GM18519 (cell line): Measurements from ENCODE around the gene AOX1.
"Not testable (repeated sequence)": the region's sequence is repeated elsewhere in the genome, so short reads cannot be mapped to it uniquely, and the experiment has no call there.

Source experiments
- ATAC-seq: cut with Tn5 transposase; IDR thresholded peaks from one replicate; pipeline ENCODE4 v1.9.1; 2021; ENCODE audit warnings: mild to moderate bottlenecking, moderate library complexity; ENCODE audit not compliant: unreplicated experiment, low FRiP score

Gene AOX1

DNA sequence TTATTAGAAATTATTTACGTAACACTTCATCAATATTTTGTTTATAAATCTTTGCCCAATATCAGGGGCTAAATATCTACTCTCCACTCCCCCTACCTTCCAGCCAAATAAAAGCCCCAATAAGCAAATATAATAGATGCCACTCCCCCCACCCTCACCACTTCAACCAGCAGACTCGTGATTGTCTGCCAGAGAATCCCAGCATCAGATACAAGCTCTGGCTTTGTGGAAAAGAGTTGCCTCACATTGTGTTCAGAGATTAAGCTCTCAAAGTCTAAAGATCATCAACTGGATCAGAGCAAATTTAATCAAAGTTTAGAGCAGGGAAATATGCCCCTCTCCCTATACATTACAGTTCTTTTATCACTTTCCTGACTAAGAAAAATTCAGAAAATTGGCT lies 39.5 kb downstream of the AOX1 start:
- no peak for ATAC-seq

DNA sequence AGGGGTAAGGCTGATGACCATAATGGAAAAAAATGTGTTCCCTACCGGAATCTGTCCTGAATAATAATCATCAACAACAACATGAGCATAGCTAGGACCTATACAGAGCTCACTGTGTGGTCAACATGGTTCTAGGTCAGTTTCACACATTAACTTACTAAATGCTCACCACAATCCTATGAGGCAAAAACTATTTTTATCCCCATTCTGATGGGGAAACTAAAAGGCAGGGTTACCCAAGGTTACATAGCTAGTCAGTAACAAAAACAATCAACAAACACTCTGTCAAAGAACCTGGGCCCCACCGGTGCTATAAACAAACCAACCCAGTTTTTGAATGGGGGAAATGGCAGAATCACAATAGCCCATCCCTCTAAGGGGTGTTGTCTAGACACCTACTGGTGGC lies 40.1 kb downstream of the AOX1 start:
- ATAC-seq: no peak

DNA sequence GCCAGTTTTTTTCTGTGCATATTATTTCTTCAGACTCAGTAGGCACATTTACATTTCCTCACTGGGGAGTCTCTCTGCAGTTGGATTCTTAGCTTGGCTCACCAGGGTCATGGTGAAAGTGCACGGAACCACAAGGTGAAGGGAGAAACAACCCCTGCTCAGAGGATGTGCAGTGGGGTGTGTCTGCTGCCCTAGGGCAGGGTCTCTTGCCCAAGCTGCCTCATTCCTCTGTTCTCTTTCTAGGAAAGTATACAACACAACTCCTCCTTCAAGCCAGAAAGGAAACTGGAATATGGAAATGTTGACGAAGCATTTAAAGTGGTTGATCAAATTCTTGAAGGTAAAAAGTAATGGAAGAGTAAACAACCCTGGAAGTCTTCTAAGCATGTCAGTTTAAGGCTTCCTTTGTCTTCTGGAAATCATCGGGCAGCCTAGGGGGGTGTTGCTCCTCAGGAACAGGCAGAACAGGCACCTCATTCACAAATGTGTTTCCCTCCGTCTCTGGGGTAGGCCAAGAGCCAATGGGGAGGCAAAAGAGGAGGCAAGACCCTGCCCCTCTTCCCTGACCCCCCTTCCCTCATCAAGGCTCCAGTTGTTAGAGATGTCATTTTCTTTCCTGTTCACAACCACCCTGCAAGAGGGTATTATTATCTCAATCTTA lies 41.4 kb downstream of the AOX1 start:
- no peak for ATAC-seq

DNA sequence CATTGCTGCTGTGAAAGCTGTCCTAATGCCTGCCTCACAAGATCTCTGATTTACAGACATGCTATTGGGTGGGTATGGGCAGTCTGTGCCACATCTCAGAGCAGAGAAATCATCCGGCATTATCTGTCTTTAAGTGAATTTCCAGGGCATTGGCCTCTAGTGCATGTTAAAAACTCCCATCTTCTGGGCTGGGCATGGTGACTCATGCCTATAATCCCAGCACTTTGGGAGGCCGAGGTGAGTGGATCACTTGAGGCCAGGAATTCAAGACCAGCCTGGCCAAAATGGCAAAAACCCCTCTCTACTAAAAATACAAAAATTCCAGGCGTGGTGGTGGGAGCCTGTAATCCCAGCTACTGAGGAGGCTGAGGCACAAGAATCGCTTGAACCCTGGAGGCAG lies 42.6 kb downstream of the AOX1 start:
- not testable (repeated sequence) for ATAC-seq

DNA sequence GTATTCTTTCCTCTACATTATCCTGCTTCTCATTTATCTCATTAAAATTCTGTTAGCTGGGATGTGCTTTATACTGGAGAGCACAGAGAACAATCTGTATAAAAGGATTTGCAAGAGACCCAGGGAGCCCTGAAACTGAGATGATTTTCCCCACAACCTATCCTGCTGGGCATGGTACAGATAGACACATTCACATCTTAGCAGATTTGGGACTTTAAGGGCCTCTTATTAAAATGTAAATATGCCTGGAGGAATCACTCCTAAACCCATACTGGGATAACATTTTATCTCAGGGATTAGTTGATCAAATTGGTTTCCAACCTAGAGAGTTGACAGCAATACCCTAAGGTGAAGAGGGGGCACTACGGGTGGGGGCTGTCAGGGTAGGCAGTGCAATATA lies 45.5 kb downstream of the AOX1 start:
- ATAC-seq: no peak

DNA sequence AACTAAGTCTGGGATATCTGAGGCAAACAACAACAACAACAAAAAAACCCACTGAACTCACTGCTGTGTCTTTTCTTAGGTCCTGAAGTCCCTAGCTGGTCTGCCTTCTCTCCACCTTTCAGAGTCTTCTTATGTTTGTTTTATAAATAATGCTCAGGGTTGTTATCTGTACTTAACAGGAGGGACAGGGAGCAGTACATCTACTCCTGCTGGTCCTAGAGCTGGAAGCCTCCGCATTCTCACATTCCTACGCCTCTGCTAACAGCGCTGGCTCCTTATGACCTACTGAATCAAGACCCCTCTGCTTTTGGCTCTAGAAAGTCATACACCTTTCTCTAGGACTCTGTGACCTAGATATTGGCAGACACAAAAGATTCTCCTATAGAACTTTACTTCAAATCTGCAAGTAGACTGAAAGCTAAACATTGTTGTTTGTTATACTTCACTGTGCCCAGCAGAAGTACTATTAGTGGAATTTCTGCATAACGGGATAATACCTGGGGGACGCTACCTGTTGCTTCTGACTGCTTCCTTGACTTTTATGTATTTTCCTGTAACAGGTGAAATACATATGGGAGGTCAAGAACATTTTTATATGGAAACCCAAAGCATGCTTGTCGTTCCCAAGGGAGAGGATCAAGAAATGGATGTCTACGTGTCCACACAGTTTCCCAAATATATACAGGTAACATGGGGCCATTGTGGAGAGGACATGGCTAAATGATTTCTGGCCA lies 48.6 kb downstream of the AOX1 start:
- ATAC-seq: no peak

DNA sequence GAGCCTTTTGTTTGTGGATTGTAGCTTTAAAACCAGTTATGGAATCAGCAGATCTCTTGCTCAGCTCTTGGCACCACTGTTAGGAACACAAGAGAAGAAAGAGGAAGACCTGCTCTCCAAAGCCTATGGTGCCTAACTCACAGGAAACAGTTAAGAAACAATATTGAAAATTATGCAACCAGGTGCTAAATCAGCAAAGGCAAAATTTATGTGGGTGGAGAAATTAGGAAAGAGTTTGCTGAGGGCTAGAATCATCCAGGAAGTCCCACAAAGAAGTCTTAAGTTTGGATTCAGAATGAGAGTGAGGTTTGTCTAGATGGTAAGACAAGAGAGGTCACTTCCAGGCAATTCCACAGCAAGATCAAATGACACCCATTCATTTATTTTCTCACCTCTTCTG lies 49.4 kb downstream of the AOX1 start:
- ATAC-seq: no peak

DNA sequence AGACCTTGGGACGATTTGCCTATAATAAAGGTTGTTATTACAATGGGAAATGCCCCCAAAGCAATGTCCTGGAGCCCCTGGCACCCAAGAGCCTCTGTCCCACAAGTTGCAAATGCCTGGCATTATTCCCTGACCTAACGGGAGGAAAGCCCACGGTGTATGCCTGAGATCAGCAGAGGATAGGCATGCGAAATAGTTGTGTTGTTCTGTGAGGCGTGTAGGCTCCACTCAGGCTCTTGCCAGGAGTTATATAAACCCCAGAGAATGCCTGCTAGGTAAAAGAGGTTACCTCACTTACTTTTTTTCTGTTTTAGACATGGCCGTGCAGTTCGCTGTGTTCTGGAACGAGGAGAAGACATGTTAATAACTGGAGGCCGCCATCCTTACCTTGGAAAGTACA lies 52.1 kb downstream of the AOX1 start:
- no peak for ATAC-seq

DNA sequence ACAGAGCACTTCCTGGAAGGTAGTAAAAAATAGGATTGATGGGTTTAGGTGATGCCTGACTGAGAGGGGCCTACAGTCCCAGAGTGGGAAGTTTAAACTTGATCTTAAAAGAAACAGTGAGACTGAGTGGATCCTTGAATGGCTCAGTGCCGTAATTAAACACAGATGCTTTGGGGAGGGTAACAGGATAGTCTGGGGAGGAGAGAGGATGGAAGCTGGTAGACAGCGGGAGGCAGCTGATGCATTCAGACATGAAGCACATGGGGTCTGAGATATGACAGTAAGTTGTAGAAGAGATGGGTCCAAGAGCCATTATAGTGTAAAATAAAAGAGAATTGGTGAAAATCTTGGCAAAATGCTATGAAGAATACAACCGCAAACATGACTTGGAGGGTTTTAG lies 54.4 kb downstream of the AOX1 start:
- no peak for ATAC-seq

DNA sequence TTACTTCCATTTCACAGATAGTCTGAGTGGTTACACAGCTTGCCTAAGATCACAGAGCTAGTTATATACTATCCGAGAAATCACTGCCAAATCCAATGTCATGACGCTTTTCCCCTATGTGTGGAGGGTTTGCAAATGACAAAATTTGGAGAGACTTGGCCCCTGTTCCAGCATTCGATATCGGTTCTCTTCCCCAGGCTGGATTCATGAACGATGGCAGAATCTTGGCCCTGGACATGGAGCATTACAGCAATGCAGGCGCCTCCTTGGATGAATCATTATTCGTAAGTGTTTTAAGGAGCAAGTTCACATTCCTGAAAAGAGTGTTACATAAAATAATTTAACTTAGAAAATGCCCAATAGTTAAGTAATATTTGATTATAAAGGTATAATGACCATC lies 55.1 kb downstream of the AOX1 start:
- ATAC-seq: no peak

DNA sequence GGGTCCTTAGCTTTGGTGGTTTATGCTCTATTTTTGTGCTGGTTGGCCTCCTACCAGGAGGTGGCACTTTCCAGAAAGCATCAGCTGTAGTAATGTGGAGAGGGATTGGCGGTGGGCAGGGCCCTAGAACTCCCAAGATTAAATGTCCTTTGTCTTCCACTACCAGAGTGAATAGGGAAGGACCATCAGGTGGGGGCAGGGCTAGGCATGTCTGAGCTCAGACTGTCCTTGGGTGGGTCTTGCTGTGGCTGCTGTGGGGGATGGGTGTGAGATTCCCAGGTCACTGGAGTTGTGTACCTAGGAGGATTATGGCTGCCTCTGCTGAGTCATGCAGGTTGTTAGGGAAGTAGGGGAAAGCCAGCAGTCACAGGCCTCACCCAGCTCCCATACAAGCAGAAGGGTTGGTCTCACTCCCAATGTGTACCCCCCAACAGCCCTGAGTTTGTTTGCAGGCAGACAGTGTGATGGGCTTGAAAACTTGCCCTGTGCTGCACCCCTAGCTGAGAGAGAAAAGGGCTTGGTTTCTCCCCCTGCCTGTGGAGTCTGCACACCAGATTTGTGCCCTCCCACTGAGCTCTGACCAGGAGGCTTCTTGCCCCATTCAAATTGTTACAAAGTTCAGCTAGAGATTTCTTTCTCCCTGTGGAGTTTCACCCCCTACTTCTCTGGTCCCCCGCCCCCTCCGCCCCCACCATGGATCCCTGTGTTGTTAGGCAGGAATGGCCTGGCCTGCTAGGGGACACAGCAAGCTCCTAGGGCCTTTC lies 62.9 kb downstream of the AOX1 start:
- not testable (repeated sequence) for ATAC-seq

DNA sequence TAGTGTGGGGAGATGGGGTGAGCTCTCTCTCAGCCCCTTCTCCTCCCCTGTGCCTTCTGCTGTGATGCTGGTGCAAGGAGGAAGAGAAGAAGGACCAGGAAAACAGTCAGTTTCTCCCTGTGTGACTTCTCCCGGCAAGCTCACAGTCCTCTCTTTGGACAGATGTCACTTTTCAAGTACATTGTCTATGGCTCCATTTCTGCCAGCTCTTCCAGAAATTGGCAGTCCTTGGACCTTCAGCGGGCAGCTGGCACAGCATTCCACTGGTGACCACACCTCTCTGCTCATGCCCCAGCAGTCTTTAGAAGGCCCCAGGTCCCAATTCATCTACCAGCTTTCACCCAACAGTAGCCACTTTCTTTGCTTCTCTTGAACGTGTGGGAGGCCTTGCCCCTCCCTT lies 63.9 kb downstream of the AOX1 start:
- no peak for ATAC-seq

DNA sequence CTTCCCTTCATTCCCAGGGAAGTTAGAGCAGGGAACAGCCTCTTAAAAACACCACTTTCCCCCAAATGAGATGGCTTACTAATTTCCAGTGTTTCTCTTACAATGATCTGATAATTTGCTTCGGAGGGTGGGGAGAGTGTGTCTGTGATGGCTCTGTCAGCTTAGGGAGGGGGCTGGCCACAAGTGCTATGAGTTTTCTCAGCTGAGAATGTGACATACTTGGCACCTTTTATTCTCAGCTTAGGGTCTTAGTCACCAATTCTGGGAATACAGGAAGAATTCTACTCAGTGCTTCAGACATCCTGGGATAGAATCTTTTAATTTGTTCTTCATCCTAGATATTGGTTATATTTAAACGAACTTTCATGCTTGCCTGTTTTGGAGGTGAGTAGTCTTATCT lies 64.4 kb downstream of the AOX1 start:
- no peak for ATAC-seq

DNA sequence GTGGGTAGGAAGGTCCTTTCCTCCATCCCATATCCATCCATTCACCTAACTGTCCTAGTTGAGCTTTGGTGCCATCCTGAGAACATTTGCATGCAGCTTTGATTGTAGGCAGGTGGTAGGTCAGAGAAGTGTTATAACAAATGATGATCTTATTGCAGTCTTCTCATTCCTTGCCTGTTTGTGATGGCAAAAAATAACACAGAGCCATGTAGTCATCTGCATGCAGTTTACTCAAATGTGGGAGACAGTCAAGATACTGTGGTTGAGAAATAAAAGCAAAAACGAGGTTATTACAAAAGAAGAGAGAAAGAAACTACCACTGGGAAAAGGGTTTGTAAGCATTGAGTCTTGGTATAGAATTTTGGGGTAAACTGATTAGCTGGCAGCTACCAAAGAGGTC lies 66.3 kb downstream of the AOX1 start:
- no peak for ATAC-seq

DNA sequence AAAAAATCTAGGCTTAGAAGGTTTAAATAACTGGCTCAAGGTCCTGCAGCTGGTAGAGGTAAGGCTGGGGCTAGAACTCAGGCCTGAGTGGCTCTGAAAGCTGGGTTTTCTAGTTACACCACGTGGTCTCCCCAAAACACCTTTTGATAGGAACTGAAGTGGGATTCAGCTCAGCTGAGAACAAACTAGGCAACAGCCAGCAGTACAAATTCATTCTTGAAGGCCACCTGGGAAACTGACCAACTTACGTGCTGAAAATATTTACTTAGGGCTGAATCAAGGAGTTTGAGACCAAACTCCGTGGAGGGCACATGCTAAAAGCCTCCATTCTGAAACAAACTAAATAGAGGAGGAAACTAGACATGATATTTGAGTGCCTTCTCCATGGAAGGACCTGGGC lies 67.2 kb downstream of the AOX1 start:
- no peak for ATAC-seq

DNA sequence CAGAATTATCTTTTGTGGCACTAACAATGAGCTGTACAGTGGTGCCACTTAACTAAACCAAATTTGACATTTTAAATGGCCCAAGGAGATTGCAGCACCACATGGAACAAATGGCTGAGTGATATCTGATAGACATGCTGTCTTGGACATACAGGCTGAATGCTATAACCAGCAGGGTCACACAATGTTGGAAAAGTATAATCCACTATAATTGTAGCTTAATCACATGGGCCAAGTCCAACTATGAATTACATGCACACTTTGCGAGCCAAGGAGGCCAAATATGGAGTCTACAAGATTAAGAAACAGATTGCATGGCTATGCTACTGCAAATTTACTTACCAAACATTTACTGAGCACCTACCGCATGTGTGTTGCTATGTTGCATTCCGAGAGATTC lies 69.0 kb downstream of the AOX1 start:
- no peak for ATAC-seq

DNA sequence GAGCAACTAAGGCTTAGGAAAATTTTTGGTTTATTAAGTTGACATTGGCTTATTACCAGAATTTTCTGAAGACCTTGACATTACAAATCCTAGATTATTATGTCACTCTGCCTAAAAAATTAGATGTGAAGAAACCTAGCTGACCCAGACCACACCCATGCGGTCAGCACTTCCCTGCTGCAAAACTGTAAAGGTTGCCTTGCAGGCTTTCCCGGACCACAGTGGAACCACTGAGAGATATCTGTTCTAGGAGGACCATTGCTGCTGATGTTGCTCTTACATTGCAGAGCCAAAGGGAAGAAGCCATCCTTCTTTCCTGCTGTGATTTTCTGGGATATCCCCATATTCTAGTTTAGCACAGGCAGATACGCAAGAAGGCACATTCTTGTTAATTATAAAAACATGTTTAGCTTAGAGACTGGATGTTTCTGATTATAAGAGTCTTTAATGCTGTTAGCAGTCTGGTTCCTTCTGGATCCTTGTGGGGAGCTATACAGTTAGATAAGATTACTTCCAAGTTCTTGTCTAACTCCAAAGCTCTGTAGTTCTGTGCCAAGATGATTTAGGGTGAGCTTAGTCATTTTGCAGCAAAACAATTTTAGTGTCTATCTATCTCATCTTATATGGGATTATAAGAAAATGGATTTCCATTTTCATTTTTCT lies 70.2 kb downstream of the AOX1 start:
- ATAC-seq: no peak

DNA sequence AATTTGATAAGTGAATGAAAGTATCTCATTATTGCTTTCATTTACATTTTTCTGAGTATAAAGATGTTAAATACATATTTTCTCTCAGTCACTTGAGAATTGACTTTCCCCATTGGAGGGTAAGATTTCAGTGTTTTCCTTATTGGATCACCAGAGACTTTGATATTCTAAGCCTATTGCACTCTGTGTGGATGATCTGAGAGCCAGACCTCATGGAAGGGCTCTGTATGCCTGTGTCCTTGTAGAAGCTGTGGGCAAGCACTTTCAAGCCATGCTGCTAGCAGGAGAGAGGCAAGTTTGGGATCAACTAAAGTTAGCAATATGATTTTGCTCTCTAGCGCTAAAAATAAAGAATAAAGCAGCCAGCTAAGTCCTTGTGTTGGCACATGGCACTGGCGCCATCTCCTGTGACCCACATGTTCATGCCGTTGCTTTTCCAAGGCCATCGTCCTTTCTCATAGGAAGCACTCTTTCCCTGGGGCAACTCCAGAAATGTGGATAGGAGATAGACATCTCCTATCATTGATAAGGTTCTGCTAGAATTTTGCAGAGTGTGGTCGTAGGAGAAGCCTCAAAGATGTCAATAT lies 72.6 kb downstream of the AOX1 start:
- ATAC-seq: no peak

DNA sequence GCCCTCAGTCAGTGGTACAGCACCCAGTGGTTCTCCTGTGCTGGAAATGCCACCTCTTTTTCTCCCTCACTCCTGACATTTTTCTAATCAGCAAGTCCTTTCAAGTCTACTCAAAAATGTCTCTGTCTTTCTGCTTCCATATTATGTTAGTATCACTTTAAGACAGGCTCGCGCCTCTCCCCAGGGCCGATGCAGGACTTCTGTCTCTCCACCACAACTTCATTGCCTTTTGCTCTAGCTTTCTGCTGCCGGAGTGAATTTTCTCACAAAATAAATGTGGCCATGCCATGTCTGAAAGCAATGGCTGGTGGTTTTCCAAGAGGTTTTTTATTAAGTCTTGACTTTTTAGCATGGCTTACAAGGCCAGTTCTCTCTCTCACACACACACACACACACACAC lies 73.6 kb downstream of the AOX1 start:
- no peak for ATAC-seq

DNA sequence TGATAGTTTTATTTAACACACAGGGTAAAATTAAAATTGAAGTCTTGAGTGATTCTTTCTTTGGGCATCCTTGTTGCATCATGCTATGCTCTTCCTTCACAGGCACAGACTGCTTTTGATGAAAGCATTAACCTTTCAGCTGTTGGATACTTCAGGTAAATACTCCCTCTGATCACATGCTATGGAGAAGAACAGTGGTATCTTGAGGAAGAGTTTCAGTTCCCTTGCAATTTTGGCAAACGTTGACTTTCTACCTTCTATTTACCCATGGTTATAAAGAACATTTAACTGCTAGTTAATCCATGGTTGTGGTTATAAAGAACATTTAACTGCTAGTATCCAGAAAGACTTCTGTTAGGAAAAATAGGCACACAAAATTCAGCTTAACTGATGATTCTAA lies 75.7 kb downstream of the AOX1 start:
- no peak for ATAC-seq

DNA sequence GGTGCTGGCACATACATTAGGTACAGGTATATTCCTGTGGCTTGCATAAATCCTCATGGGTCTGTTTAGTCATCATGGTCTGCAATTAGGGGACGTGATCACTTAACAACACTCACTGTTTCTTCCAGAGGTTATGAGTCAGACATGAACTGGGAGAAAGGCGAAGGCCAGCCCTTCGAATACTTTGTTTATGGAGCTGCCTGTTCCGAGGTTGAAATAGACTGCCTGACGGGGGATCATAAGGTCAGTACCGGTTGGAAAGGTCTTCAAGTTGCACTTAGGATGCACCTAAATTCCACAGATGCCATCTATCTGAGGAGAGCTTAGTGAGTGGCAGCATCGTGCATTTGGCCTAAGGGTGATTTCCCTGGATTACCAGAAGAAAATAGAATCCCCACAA lies 76.9 kb downstream of the AOX1 start:
- no peak for ATAC-seq
